GM12864 (cell line): Measurements from ENCODE around the gene FAIM.

Experiments
- DNase-seq: peaks from one replicate; pipeline ENCODE4 v3.0.0-alpha.2; 2011; ENCODE audit warnings: low read depth
- H3K4me3 ChIP-seq: 2 replicates; pipeline ENCODE4 v1.5.1; 2011; ENCODE audit warnings: mild to moderate bottlenecking, low read depth, low read length, control low read depth
- TF ChIP-seq, protein P1 (sequence below): IDR thresholded peaks from 2 replicates; pipeline ENCODE4 v1.5.1; 2011; ENCODE audit warnings: low read depth, mild to moderate bottlenecking, moderate library complexity, low read length, control low read depth, inconsistent platforms; ENCODE audit errors: missing control alignments

Gene FAIM

DNA sequence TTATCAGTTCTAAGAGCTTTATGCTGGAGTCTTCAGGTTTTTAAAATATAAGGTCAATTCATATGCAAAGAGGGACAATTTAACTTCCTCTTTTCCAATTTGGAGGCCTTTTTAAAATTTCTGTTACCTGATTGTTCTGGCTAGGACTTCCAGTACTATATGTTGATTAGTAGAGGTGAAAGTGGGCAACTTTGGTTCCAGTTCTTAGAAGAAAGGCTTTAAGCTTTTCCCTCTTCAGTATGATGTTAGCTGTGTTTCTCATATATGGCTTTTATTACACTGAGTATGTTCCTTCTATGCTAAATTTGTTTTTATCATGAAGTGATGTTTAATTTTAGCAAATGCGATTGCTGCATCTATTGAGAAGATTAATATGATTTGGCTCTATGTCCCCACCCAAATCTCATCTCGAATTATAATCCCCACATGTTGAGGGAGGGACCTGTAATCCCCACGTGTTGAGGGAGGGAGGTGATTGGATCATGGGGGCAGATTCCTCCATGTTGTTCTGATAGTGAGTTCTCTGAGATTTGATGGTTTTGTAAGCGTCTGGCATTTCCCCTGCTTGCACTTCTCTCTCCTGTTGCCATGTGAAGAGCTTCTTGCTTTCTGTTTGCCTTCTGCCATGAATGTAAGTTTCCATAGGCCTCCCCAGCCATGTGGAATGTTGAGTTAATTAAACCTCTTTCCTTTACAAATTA, 33.8 kb downstream of the FAIM start:
- TF ChIP-seq, protein P1, sequence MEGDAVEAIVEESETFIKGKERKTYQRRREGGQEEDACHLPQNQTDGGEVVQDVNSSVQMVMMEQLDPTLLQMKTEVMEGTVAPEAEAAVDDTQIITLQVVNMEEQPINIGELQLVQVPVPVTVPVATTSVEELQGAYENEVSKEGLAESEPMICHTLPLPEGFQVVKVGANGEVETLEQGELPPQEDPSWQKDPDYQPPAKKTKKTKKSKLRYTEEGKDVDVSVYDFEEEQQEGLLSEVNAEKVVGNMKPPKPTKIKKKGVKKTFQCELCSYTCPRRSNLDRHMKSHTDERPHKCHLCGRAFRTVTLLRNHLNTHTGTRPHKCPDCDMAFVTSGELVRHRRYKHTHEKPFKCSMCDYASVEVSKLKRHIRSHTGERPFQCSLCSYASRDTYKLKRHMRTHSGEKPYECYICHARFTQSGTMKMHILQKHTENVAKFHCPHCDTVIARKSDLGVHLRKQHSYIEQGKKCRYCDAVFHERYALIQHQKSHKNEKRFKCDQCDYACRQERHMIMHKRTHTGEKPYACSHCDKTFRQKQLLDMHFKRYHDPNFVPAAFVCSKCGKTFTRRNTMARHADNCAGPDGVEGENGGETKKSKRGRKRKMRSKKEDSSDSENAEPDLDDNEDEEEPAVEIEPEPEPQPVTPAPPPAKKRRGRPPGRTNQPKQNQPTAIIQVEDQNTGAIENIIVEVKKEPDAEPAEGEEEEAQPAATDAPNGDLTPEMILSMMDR = no peak
- no peak overlapping the region for H3K4me3 ChIP-seq
- no peak for DNase-seq

DNA sequence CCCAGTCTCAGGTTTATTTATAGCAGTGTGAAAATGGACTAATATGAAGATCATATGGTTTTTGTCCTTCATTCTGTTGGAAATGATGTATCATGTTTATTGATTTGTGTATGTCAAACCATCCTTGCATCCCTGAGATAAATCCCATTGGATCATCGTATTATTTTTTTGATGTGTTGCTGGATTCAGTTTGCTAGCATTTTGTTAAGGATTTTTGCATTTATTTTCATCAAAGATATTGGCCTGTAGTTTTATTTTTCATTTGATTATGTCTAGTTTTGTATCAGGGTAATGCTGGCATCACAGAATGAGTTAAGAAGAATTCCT, 34.3 kb downstream of the FAIM start:
- no peak for DNase-seq
- H3K4me3 ChIP-seq = no peak overlapping the region
- TF ChIP-seq, protein P1 = no peak

DNA sequence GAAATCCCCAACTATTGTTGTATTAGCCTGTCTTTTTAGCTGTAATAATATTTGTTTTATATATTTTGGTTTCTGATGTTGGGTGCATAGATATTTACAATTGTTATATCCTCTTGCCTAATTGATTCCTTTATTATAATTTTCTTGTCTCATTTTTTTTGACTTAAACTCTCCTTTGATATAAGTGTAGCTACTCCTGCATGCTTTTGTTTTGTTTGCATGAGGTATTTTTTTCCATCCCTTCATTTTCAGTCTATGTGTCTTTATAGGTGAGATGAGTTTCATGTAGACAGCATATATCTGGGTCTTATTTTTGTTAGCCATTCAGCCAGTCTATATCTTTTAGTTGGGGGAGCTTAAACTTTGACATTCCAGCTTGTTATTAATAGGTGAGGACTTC, 37.4 kb downstream of the FAIM start:
- no peak for DNase-seq
- TF ChIP-seq, protein P1 = no peak
- H3K4me3 ChIP-seq = no peak overlapping the region

DNA sequence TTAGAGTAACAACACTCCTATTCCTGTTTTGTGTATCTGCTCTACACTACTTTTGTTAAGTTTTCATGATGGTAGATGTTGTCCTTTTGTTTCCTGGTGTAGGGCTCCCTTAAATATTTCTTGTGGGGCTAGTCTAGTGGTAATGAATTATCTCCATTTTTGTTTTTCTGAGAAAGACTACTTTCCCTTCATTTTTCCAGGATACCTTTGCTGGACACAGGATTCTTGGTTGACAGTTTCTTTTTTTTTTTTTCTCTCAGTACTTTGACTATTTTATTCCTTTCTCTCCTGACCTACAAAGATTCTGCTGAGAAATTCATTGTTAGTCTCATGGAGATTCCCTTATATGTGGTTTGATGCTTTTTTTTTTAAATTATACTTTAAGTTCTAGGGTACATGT, 37.9 kb downstream of the FAIM start:
- no peak overlapping the region for H3K4me3 ChIP-seq
- DNase-seq = no peak
- TF ChIP-seq, protein P1 = no peak

DNA sequence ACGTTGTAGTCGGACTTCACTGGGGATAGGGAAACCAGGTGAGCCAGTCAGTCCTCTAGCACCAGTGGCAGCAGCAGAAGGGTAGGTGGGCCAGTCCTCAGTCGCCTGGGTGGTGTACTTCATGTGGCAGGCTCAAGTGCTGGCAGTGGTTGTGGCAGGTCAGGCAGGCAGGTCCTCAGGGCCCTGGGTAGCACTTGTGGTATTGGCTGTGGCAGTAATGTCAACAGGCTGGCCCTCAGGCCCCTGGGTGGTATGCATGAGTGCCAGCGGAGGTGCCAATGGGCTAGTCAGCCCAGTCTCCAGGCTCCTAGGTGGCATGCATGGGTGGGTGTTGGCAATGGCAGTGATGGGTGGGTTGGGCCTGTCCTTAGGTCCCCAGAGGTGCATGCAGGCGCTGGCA, 40.6 kb downstream of the FAIM start:
- H3K4me3 ChIP-seq = no peak overlapping the region
- TF ChIP-seq, protein P1 = no peak
- DNase-seq = no peak

DNA sequence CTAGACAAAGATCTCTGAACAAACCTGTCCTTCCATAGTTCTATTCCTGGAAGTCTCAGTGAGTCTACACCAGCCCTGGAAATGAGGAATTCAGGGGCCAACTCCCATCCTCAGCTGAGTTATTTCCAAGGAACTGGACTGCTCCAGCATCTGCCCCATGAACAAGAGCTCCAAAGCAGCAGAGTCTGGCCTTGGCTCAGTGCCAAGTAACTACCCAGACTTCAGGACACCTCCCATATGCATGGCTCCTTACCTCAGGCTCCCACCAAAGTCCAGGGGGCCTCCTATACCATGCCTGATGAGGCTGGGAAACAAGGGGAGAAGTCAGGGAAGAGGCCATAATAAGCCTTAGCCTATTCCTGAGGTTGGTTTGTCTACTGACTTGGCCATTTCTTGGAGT, 45.0 kb downstream of the FAIM start:
- H3K4me3 ChIP-seq = no peak overlapping the region
- DNase-seq = no peak
- TF ChIP-seq, protein P1 = no peak

DNA sequence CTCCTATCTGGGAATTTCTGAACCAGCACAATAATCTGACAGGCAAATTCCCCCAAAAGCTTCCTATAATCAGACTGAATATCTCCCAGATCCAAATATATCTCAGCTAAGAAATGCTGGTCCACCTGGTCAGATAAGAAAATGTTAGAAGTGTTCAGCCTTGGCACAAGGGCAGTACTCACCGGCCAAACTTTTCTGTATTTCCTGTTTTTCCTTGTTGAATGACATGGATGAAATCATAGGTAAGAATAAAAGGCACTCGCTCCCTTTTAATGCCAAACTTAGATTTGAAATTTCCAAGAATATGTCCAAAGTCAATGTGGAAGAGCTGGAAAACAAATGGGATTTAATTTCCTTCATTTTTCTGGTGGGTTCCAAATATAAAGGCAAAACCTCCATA, 48.9 kb downstream of the FAIM start:
- no peak overlapping the region for H3K4me3 ChIP-seq
- TF ChIP-seq, protein P1 = no peak
- DNase-seq = no peak
